Activated CD4-positive, alpha-beta T cell treated with anti-CD3 and anti-CD28 coated beads for 4 hours (primary cell): ENCODE measurements around the gene PRRT2.
"Not testable (repeated sequence)": the region's sequence is repeated elsewhere in the genome, so short reads cannot be mapped to it uniquely, and the experiment has no call there.

Experiments
- DNase-seq, 2 donors: peaks; one replicate each; pipeline ENCODE4 v3.0.0-alpha.2; 2020

PRRT2 gene

DNA sequence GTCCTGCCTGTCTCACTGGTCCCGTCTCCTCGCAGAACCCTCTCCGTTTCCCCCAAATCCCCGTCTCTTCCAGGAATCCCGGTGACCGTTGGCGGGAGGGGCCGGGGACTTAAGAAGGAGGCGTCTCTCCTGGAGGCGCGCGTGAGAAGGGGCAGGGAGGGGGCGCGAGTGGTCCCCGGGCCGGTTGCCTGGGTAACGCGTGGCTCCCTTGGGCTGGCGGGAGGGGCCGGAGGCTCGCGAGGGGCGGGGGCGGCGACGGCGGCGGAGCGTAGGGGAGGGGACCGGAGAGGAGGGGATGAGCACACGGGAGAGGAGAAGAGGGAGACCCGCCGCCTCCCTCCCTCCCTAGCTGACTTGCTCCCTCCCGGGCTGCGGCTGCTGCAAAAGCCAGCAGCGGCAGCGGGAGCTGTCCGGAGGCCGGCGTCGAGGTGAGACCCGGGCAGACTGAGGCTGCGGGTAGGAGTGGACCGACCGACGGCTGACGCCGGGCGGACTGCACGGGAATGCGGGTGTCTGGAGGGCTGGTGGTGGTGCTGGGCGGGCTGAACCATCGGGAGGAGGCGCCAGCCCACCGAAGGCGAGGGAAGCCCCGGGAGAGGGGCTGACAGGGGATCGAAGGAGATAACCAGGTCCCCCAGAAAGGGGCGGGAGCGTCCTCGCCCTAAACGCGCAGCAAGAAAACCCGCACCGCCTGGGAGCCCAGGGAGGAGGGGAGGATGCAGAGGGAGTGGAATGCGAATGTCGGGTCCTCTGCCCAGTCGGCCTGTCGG lies at the start of gene PRRT2:
TSS of gene PRRT2 (plus strand) at position 298 of the 770 bp plus-strand sequence. CDS start 862 bp downstream, outside the sequence.
- peak in 1 of 2 donors; percentile 46 for DNase-seq

DNA sequence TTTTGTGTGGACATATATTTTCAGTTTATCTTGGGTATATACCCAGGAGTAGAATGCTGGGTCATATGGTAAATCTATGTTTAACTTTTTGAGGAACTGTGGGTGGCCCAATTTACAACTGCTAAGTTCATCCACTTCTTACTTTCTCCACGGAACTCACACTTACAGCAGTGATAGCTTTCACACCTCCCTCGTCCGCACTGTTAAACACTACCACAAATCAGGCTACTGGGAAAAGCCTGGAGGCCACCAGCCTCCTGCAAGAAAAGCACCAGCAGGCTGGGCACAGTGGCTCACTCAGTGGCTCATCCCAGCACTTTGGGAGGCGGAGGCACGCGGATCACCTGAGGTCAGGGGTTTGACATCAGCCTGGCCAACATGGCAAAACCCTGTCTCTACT lies 48.7 kb upstream of the PRRT2 start:
- DNase-seq = no peak

DNA sequence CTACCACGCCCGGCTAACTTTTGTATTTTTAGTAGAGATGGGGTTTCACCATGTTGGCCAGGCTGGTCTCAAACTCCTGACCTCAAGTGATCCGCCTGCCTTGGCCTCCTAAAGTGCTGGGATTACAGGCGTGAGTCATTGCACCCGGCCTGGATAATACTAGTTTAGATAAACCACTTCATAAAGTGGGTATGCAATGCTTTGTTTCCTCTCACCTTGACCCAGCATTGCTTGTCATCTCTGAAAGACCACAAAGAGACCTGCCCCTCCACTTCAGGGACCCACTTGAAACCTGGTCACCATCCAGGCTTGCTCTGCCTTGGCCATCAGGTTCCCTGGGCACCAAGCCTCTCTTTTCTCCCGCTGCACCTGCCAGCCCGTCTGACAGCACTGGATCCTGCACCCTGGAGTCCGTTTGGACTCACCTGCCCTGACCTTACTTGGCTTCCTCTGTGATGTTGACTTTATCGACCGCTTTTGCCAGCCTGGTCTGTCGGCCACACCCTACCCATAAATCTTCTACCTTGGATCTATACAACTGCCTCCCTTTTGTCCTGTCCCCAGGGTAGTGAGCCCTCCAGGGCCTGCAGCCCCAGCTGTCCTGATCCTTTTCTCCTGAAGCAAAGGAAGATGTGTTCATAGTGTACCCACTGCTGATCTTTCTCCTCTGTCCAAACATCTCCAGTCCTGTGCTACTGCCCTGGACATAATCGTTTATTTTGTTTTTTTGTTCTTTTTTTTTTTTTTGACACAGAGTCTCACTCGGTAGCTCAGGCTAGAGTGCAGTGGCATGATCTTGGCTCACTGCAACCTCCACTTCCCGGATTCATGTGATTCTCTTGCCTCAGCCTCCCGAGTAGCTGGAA lies 46.6 kb upstream of the PRRT2 start:
- no peak for DNase-seq

DNA sequence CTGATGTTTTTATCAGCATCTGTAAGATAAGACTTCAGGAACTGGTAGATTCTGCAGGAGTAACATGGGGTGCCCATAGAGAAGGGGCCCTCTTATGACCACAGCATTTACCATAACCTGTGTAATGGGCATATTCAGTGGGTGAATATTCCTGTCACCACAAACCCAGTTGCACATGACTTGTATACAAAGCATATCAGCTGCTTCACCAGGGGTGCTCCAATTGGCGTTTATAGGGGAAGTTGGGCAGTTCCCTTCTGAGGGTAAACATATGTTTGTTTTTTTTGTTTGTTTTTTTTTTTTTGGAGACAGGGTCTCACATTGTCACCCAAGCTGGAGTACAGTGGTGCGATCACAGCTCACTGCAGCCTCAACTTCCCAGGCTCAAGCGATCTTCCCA lies 45.4 kb upstream of the PRRT2 start:
- no peak for DNase-seq

DNA sequence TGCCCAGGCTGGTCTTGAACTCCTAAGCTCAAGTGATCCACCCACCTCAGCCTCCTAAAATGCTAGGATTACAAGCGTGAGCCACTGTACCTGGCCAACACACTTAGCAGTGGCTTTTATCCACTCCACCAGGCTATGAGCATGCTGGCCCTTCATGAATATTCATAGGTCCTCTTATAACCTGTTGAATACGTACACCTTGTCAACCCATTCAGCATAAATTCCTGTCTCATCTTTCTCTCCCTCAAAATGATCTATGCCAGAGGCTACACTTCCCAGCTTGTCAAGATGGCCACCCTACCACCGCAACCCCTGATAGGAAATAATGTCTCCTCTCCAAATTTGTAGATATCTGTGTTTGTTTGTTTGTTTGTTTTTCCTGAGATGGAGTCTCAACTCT lies 44.9 kb upstream of the PRRT2 start:
- DNase-seq = no peak

DNA sequence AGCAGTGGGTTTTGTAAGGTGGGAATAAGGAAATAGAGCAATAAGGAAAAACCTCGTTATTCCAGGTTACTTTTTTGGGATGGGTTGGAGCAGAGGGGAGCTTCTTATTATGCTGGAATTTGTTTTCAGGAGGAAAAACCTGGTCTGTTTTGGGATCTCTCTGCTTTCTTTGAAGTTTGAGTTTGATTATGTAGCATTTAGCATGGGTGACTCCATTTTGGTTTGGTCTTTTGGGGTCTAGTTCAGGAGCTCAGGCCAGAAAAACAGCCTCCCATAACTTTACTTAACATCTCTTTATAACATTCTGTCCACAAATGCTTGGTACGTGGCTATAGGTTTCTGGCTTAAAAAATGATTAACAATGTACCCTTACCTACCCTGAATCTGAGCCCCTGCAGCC lies 42.5 kb upstream of the PRRT2 start:
- no peak for DNase-seq

DNA sequence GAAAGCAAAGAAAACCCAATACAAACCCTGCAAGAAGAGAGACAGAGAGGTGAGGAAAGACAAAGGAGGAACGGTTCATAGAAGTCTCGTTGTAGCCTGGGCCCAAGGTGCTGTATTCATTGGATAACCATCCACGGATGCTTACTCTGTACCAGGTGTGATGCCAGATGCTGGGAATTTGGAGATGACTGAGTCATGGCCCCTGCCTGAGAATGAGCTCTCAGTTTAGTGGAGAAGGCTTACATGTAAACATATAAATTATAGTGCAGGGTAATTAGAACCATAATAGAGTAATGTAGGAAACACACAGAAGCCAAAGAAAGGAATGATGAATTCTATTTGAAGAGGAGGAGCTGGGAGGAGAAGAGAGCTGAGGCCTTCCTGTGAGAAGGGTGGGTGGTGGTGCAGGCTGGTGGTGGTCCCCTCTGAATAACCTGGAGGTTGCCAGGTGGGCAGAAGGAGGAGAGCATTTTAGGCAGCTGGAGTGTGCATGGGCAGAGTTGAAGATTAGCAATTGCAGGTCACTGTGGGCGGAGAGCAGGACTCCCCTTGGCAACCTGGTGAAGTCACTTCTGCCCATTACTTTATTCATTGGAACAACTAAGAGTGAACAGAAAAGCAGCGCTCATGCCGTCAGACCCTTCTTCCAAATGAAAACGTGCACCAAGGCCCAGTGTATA lies 41.6 kb upstream of the PRRT2 start:
- DNase-seq = no peak

DNA sequence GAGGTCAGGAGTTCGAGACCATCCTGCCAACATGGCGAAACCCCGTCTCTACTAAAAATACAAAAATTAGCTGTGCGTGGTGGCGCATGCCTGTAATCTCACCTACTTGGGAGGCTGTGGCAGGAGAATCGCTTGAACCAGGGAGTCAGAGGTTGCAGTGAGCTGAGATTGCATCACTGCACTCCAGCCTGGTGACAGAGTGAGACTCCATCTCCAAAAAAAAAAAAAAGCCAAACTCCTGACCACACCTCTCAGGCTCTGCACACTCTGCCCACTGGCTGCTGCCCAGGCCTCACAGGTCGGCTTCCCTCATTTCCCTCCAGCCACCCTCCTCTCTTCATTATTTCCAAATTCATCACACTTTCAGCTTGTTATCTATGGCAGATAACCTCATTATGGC lies 39.7 kb upstream of the PRRT2 start:
- DNase-seq = not testable (repeated sequence)

DNA sequence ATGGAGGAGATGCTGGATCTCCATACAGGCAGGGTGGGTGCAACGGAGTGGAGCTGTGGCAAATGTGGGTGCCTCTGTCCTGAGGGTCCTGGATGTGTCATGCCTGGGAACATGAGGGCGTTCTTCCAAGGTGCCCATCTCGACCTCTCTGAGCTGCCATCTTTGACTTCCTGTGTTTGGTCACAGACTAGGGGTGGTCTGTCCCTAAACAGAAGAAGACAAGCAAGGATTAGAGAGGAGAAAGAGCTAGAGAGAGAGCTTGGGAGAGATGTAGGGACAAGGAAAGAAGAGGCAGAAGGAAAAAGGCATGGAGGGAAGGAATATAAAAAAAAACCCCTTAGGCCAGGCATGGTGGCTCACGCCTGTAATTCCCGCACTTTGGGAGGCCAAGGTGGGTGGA lies 37.3 kb upstream of the PRRT2 start:
- no peak for DNase-seq

DNA sequence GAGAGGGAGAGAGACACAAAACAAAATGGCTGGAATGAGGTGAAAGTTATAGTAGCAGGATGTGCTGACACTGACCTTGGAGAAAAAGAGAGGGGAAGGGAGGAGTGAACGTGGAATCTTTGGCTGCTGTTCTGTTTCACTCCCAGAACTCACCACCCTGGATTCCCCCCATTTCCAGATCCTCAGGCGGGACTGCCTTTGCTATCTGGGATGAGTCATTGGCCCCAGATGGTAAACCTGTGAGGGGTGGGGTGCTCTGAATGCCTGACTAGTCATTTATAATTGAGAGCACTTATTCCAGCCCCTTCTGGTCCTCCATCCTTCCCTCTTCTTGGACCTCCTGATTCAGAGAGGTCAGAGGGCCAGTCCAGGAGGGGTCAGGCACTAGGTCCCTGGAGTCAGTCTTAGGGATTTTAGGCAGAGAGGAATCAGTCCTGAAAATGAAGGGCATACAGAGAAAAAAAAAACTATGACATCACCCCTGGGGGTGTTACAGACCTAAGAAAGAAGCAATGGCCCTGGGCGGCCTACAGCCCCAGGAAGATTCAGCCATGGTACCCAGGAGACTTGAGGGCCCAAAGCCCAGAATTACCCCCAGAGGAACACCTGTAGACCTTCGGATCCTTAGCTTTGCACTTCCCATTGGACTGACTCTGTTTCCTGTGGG lies 36.1 kb upstream of the PRRT2 start:
- no peak for DNase-seq

DNA sequence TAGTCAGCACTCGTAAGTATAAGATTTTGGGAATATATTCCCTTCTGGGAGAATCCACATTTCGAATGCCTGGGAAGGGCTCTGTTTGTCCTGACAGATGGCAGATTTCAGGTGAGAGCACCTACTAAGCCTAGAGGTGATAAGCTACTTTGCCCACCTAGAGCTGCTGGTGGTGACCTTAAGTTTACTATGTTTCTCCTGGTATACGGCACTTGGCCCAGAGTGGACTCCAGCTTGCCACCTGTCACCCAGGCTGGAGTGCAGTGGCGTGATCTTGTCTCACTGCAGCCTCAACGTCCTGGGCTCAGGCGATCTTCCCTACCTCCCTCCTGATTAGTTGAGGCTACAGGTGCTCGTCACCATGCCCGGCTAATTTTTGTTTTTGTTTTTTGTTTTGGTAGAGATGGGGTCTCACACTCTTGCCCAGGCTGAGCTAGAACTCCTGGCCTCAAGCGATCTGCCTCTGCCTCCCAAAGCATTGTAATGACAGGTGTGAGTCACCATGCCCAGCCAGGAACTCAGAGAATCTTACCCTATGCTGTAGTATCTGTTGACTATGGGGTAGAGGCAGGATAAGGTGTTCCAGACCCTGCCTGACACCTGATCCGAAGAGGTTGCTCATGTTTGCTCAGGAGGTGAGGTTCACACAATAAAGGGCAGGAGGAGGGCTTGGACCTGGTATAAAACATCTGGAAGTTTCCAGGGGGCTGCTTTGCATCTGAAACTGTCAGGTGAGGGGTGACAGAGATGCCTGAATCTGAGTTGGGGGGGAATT lies 34.2 kb upstream of the PRRT2 start, which contains the start of gene ZG16:
TSS of gene ZG16 (plus strand) at position 681 of the 775 bp plus-strand sequence. CDS start 1,011 bp downstream, outside the sequence.
- no peak for DNase-seq

DNA sequence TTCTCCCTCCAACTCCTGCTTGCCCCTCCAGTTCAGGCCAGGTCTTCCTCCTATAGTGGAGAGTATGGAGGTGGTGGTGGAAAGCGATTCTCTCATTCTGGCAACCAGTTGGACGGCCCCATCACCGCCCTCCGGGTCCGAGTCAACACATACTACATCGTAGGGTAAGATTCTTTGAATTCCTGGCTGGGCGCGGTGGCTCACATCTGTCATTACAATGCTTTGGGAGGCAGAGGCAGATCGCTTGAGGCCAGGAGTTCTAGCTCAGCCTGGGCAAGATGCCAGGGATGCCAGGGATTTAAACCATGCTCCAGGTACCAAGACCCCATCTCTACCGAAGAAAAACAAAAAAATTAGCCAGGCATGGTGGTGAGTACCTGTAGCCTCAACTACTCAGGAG lies 32.5 kb upstream of the PRRT2 start:
- DNase-seq = no peak

DNA sequence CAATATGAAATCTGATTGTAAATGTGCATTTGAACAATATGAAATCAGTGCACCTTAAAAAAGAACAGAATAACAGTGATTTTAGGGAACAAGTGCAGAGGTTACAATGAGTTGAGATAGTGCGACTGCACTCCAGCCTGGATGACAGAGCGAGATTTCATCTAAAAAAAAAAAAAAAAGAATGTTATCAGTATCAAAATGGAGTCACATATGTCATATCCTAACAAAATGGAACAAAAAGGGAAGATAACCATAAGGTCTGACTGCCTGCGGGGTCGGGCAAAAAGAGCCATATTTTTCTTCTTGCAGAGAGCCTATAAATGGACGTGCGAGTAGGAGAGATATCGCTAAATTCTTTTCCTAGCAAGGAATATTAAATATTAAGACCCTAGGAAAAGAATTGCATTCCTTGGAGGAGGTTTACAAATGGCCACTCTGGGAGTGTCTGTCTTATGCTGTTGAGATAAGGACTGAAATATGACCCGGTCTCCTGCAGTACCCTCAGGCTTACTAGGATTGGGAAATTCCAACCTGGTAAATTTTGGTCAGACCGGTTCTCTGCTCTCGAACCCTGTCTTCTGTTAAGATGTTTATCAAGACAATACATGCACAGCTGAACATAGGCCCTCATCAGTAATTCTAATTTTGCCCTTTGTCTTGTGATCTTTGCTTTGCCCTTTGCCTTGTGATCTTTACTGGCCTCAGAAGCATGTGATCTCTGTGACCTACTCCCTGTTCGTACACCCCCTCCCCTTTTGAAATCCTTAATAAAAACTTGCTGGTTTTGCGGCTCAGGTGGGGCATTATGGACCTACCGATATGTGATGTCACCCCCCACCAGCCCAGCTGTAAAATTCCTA lies 28.7 kb upstream of the PRRT2 start:
- DNase-seq = not testable (repeated sequence)

DNA sequence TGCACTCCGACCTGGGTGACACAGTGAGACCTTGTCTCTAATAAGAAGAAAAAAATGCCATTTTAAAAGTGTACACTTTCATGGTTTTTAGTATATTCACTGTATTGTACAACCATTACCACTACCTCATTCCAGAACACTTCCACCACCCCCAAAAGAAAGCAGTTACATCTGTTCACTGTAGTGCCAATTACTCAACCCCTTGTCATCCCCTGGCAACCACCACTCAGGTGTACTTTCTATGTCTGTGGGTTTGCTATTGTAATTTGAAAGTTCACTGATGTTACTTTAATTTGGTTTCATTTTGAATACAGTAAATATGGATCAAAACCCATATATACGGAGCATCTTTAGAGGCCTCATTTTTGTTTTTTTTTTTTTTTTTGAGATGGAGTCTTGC lies 27.8 kb upstream of the PRRT2 start:
- DNase-seq = peak; percentile 14 to 19

DNA sequence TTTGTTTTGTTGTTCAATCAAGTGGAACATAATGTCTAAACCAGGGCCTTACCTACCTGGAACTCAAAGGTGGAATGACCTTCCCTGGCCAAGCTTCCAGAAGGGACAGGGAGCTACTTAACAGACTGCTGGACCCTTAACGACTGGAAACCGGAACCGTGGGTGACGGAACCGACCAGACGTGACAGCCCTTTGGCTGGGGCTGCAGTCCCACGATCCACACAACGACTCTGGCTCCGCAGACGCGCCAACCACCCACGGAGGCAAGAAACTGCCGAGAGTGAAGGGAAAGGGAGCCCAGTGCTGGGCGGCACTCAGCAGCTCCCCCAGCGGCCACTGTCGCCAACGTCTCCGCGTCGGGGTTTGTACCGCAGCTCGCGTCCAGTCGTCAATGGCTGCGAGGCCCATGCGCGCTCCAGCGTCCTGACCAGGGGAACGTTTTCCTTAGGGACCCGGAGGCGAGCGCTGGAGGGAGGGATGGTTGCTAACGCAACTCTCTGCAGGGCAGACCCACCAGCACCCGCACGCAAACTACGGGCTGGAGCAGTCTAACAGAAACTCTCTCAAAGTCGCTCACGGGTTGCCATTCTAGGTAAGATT lies 27.0 kb upstream of the PRRT2 start:
- peak; percentile 71 to 75 for DNase-seq

DNA sequence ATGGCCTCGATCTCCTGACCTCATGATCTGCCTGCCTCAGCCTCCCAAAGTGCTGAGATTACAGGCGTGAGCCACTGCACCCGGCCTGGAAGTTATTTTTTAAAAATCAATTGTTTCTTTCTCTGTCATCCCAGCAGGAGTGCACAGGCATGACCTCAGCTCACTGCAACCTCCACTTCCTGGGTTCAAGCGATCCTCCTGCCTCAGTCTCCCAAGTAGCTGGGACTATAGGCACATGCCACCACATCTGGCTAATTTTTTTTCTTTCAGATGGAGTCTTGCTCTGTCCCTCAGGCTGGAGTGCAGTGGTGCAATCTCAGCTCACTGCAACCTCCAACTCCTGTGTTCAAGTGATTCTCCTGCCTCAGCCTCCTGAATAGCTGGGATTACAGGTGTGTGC lies 24.8 kb upstream of the PRRT2 start:
- not testable (repeated sequence) for DNase-seq

DNA sequence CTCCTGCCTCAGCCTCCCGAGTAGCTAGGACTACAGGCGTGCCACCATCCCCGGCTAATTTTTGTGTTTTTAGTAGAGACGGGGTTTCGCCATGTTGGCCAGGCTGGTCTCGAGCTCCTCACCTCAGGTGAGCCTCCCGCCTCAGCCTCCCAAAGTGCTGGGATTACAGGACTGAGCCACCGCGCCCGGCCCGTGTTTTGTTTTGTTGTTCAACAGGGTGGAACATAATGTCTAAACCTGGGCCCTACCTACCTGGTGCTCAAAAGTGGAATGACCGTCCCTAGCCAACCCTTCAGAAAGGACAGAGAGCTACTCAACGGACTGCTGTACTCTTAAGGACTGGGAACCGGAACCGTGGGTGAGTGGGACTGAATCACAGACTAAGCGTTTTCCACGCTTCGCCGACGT lies 22.2 kb upstream of the PRRT2 start:
- DNase-seq = no peak

DNA sequence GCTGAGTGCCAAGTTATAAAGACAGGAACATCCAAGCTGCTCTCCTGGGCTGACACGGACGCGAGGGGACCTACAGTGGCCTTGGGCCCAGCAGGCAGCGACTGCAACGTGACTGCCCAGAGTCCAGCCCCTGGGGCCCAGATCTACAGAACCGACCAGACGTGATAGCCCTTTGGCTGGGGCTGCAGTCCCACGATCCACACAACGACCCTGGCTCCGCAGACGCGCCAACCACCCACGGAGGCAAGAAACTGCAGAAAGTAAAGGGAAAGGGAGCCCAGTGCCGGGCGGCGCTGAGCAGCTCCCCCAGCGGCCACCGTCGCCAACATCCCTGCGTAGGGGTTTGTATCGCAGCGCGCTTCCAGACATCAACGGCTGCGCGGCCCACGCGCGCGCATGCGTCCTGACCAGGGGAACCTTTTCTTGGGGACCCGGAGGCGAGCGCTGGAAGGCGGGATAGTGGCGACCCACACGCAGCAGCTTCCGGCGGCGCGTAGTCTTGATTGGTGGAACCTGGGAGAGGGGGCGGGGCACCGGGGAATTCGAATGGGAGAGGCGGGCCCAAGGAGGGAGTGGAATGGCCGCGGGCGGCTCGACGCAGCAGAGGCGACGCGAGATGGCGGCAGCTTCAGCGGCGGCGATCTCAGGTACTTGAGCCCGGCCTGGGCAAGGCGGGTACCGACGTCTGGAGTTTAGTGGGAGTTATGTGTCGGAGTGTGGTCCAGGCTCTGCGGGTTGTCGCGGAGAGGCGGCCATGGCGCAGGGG lies 21.6 kb upstream of the PRRT2 start, which contains the start of gene KIF22:
TSS of gene KIF22 (plus strand) at position 569 of the 766 bp plus-strand sequence. CDS start at position 578, 9 bp downstream.
- peak; percentile 100 for DNase-seq
